Fibroblast of lung (primary cell): ENCODE results near the gene TAS2R42. TPM values are rescaled to one million over a fixed set of nuclear protein-coding genes. Genes with fewer than 3 reads are reported as not detected.

Experiments
- DNase-seq, 2 donors: peaks; one replicate each; pipeline versions ENCODE4 v3.0.0 to v3.0.0-alpha.2; 2010; ENCODE audit warnings: low read depth in 2 of 2
- H2AFZ ChIP-seq: 2 replicates; pipeline ENCODE4 v1.5.1; 2012; ENCODE audit warnings: low read length, control low read depth, inconsistent platforms
- H3K27ac ChIP-seq: 2 replicates; pipeline ENCODE4 v1.5.1; 2011; ENCODE audit warnings: low read length, control low read depth; ENCODE audit not compliant: insufficient read depth
- H3K27me3 ChIP-seq: 2 replicates; pipeline ENCODE4 v1.5.1; 2011; ENCODE audit warnings: mild to moderate bottlenecking, low read length; ENCODE audit not compliant: control insufficient read depth, insufficient read depth
- H3K36me3 ChIP-seq: 2 replicates; pipeline ENCODE4 v1.5.1; 2011; ENCODE audit warnings: low read length; ENCODE audit not compliant: control insufficient read depth, insufficient read depth
- H3K4me1 ChIP-seq: 2 replicates; pipeline ENCODE4 v1.5.1; 2011; ENCODE audit warnings: low read length; ENCODE audit not compliant: control insufficient read depth, insufficient read depth; ENCODE audit errors: extremely low read depth
- H3K4me2 ChIP-seq: 2 replicates; pipeline ENCODE4 v1.5.1; 2011; ENCODE audit warnings: low read length, control low read depth; ENCODE audit not compliant: insufficient read depth; ENCODE audit errors: extremely low read depth
- H3K4me3 ChIP-seq, 4 experiments: fragments of 200-600 bp in 1 of 4; sonication (generic) in 1 of 4; replicated peaks in 1 of 4; 2 replicates each; pipeline ENCODE4 v1.5.1; 2011 to 2016; ENCODE audit warnings: low read length in 4 of 4, low read depth in 3 of 4, mild to moderate bottlenecking in 3 of 4, control low read depth in 2 of 4, inconsistent platforms in 1 of 4, mixed read lengths in 1 of 4; ENCODE audit not compliant: insufficient read depth in 1 of 4; ENCODE audit errors: control extremely low read depth in 1 of 4
- H3K79me2 ChIP-seq: 2 replicates; pipeline ENCODE4 v1.5.1; 2012; ENCODE audit warnings: mild to moderate bottlenecking, low read length, inconsistent platforms; ENCODE audit not compliant: control insufficient read depth, insufficient read depth
- H3K9ac ChIP-seq: 2 replicates; pipeline ENCODE4 v1.5.1; 2011; ENCODE audit warnings: mild to moderate bottlenecking, low read length, control low read depth; ENCODE audit not compliant: insufficient read depth
- H3K9me3 ChIP-seq: 2 replicates; pipeline ENCODE4 v1.5.1; 2012; ENCODE audit warnings: low read depth, low read length; ENCODE audit not compliant: control insufficient read depth, insufficient read depth
- H4K20me1 ChIP-seq: 2 replicates; pipeline ENCODE4 v1.5.1; 2011; ENCODE audit warnings: low read length; ENCODE audit not compliant: control insufficient read depth, insufficient read depth; ENCODE audit errors: extremely low read depth
- CTCF ChIP-seq, 2 donors: IDR thresholded peaks in 1 of 2; conservative IDR thresholded peaks in 1 of 2; 1 replicate in 1 of 2; 2 replicates in 1 of 2; pipeline ENCODE4 v1.5.1; 2011 to 2012; ENCODE audit warnings: low read length in 2 of 2, control low read depth in 1 of 2, inconsistent platforms in 1 of 2, low read depth in 1 of 2, mild to moderate bottlenecking in 1 of 2
- EZH2 ChIP-seq: IDR thresholded peaks from 2 replicates; pipeline ENCODE4 v1.5.1; 2012; ENCODE audit warnings: low read length, control low read depth, mild to moderate bottlenecking; ENCODE audit errors: missing control alignments
- polyA plus RNA-seq, 2 donors: library from polyadenylated mRNA; depleted of rRNA in 1 of 2; stranded (reverse) in 1 of 2; unstranded in 1 of 2; fragments of >200 nt; gene quantifications; 2 replicates each; pipeline ENCODE4 v1.2.1, GENCODE V29; 2011 to 2012; ENCODE audit warnings: missing spikeins in 1 of 2
- total RNA-seq: library from RNA; depleted of rRNA; stranded (reverse); fragments of >200 nt; gene quantifications from 2 replicates; pipeline ENCODE4 v1.2.1, GENCODE V29; 2014

The TAS2R42 gene
- total and polyA plus RNA-seq, 2 donors (not counting 1 experiment from before 2014, with no cell fraction given): not detected

- TF ChIP-seq EZH2 (no peak), CTCF (conservative IDR thresholded peaks at IDR 0.05 in 1 of 2, IDR thresholded peaks at IDR 0.05 in 1 of 2; ENCODE audit: low read depth in 1 of 2, low read length in 2 of 2) (no peak)
- Histone ChIP-seq H3K4me3 (no peak overlapping the region), H3K27me3 (no peaks in the 10 kb centered on the region), H2AFZ (no peak overlapping the region), H3K4me2 (no peak overlapping the region), H3K9ac (no peak overlapping the region), H3K27ac (no peak overlapping the region), H3K79me2 (no peaks in the 10 kb centered on the region), H3K36me3 (no peaks in the 10 kb centered on the region), H4K20me1 (no peaks in the 10 kb centered on the region), H3K9me3 (no peaks in the 10 kb centered on the region), H3K4me1 (no peaks in the 10 kb centered on the region)
- no peak for DNase-seq
Measured at GRCh38 chr12:11202811-11203210, 16.1 kb upstream of the TAS2R42 start.

GRCh38 chr12:11183011-11183410 is 3.7 kb downstream of the TAS2R42 start:
- Histone ChIP-seq H2AFZ (no peak overlapping the region), H3K27ac (no peak overlapping the region), H3K4me3 (no peak overlapping the region), H3K4me2 (no peak overlapping the region), H3K36me3 (no peaks in the 10 kb centered on the region), H3K9me3 (no peaks in the 10 kb centered on the region), H3K27me3 (no peaks in the 10 kb centered on the region), H3K9ac (no peak overlapping the region), H3K4me1 (no peaks in the 10 kb centered on the region), H4K20me1 (no peaks in the 10 kb centered on the region), H3K79me2 (no peaks in the 10 kb centered on the region)
- DNase-seq: no peak
- TF ChIP-seq EZH2: no peak
- no peak for TF ChIP-seq CTCF (conservative IDR thresholded peaks at IDR 0.05 in 1 of 2, IDR thresholded peaks at IDR 0.05 in 1 of 2; ENCODE audit: low read depth in 1 of 2, low read length in 2 of 2)

- TF ChIP-seq CTCF (conservative IDR thresholded peaks at IDR 0.05 in 1 of 2, IDR thresholded peaks at IDR 0.05 in 1 of 2; ENCODE audit: low read depth in 1 of 2, low read length in 2 of 2) (no peak), EZH2 (no peak)
- DNase-seq: no peak
- no peaks in the 10 kb centered on the region for H3K36me3 ChIP-seq
Measured at GRCh38 chr12:11182529-11182928, 4.2 kb downstream of the TAS2R42 start.

More at GRCh38 chr12:11182529-11182928, 4.2 kb downstream of the TAS2R42 start:
- Histone ChIP-seq H3K4me1 (no peaks in the 10 kb centered on the region), H3K27me3 (no peaks in the 10 kb centered on the region), H3K4me3 (no peak overlapping the region), H3K4me2 (no peak overlapping the region), H3K9me3 (no peaks in the 10 kb centered on the region), H4K20me1 (no peaks in the 10 kb centered on the region), H3K79me2 (no peaks in the 10 kb centered on the region), H3K9ac (no peak overlapping the region), H3K27ac (no peak overlapping the region), H2AFZ (no peak overlapping the region)
